HAP-1 (cell line): ENCODE results near the gene ALDH8A1.
"Not testable (repeated sequence)": the region's sequence is repeated elsewhere in the genome, so short reads cannot be mapped to it uniquely, and the experiment has no call there.

Experiments
- DNase-seq, 2 experiments: peaks; one replicate each; pipeline ENCODE4 v3.0.0-alpha.2; 2016 to 2020; ENCODE audit warnings: low spot score in 2 of 2
- H3K27me3 ChIP-seq: fragments of 250-450 bp; sonication (Bioruptor Pico); 2 replicates; pipeline ENCODE4 v1.5.1; 2020; ENCODE audit warnings: low read depth, mild to moderate bottlenecking, moderate library complexity
- H3K36me3 ChIP-seq: fragments of 250-450 bp; sonication (Bioruptor Pico); replicated peaks from 2 replicates; pipeline ENCODE4 v1.5.1; 2020; ENCODE audit warnings: mild to moderate bottlenecking
- H3K4me1 ChIP-seq: fragments of 250-450 bp; sonication (Bioruptor Pico); 2 replicates; pipeline ENCODE4 v1.5.1; 2020; ENCODE audit warnings: mild to moderate bottlenecking
- H3K4me3 ChIP-seq: fragments of 250-450 bp; sonication (Bioruptor Pico); 2 replicates; pipeline ENCODE4 v1.5.1; 2020; ENCODE audit warnings: mild to moderate bottlenecking, moderate library complexity
- H3K9me3 ChIP-seq: fragments of 250-450 bp; sonication (Bioruptor Pico); 2 replicates; pipeline ENCODE4 v1.5.1; 2020; ENCODE audit warnings: mild to moderate bottlenecking, moderate library complexity
- in situ Hi-C: fragments of 300-500 bp; cut with MboI; formaldehyde crosslinking; loops from 3 replicates; pipeline ENCODE4 v1.14.3; 2020; ENCODE audit warnings: low sequenced_read_pairs, inconsistent platforms, mixed read lengths

ALDH8A1 gene

DNA sequence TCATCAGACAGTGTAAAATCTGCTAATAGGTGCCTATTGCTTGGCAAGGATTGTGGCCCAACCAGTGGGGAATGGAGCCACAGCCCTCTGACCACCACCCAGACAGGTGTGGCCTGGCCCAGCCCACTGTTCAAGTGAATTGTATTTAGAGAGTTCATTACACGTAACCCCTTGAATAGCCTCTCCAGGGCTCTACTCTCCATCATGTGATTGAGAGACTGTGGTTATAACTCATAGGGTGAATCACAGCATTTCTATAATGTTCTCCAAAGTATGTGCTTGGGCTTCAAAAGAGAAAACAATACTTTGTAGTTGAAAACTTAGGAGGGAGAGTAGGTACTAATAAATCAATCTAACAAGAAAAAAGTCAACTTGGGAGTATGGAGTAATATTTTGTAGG, 38.4 kb downstream of the ALDH8A1 start:
- Histone ChIP-seq H3K36me3 (no peaks in the 10 kb centered on the region), H3K4me1 (no peaks in the 10 kb centered on the region; the same call in 1 of the 2 replicates), H3K9me3 (no peaks in the 10 kb centered on the region), H3K27me3 (no peaks in the 10 kb centered on the region), H3K4me3 (no peak overlapping the region)
- no peak for DNase-seq
- in situ Hi-C loops: no loop called here

DNA sequence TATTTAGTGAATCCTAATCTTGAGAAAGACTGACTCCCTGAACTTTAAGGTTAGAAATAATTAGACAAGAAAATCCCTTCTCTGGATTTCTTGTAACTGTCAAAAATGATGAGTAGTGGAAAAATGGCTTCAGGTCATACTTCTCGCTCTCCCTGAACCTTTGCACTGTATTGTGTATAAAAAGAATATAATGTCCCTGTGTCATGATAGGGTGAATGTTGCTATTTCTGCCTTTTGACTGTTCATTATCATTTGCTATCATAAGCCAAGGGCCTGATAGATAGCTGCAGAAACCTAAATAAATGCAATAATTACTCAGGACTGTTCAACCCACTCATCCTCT, 39.3 kb downstream of the ALDH8A1 start:
- Histone ChIP-seq H3K27me3 (no peaks in the 10 kb centered on the region), H3K4me3 (no peak overlapping the region), H3K9me3 (no peaks in the 10 kb centered on the region), H3K36me3 (no peaks in the 10 kb centered on the region), H3K4me1 (no peaks in the 10 kb centered on the region; the same call in 1 of the 2 replicates)
- no peak for DNase-seq
- in situ Hi-C loops: no loop called here

DNA sequence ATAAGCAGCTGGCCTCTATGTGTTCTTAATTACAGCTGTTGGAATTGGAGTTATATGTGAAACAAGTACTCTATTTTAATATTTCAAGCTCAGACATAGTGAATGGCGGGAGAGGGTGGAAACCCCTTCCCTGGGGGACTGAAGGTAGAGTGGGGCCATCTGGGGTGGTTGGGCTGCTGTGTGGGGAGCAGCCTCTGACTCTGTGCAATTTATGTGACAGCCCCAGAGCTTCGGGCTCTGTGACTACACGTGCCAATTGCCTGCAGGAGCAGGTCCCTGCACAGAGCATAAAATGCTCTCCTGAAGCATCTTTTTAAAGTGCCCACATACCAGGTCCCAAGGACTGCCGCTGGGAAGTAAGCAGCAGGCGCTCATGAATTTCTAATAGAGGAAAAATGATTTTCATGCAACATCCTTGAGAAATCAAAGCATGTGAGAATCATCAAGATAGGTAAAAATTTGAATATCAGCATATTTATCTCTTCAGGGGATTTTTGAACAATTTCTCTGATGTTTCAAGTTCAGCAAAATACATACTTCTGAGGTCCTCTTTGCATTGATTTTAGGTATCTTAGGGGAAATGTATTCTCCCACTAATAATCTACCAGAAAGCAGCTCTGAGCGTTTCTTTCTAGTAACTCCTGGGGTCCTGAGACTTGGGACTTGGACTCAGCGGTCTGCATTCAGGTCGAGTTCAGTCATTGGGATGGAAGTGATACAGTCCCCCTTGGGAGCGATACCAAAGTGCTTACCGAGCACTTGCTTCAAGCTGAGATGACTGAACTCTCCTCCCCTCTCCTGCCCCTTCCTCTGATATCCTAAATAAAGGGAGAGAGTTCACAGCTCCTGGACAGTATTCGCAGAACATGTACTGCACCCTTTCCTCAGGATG, 40.0 kb downstream of the ALDH8A1 start:
- H3K27me3 ChIP-seq: no peaks in the 10 kb centered on the region
- in situ Hi-C loops: no loop called here
- H3K36me3 ChIP-seq: no peaks in the 10 kb centered on the region
- H3K4me3 ChIP-seq: no peak overlapping the region
- no peaks in the 10 kb centered on the region; the same call in 1 of the 2 replicates for H3K4me1 ChIP-seq
- no peaks in the 10 kb centered on the region for H3K9me3 ChIP-seq
- DNase-seq: no peak

DNA sequence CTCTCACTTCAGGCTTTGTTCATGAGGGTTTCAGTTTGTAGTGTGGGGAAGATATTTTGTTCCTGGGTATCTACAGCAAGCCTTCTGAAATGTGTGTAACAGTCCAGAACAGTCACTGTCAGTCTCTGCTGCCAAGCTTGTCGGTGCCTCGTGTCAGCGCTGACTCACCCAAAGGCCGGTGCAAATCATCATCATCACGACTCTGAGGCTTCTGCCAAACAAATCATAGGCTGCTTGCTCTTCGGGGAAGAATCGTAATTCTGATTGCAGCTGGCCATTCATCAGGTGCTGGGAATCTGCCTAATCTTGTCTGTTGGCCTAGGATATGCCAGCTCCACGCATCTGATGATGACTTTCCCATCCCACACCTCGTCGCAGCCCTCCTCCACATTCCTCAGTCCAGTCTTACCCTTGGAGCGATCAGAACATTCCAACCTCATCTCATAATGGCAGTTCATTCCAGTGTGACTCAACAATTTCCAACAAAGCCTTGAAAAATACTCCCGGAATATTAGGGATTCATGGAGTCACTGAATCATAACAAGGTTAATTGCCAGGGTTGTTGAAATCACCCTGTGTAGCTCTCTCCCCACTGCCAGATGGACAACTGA, 40.9 kb downstream of the ALDH8A1 start:
- no peaks in the 10 kb centered on the region for H3K9me3 ChIP-seq
- no peak overlapping the region for H3K4me3 ChIP-seq
- H3K36me3 ChIP-seq: no peaks in the 10 kb centered on the region
- no peaks in the 10 kb centered on the region for H3K27me3 ChIP-seq
- no peak for DNase-seq
- no peaks in the 10 kb centered on the region; the same call in 1 of the 2 replicates for H3K4me1 ChIP-seq
- in situ Hi-C loops: no loop called here

DNA sequence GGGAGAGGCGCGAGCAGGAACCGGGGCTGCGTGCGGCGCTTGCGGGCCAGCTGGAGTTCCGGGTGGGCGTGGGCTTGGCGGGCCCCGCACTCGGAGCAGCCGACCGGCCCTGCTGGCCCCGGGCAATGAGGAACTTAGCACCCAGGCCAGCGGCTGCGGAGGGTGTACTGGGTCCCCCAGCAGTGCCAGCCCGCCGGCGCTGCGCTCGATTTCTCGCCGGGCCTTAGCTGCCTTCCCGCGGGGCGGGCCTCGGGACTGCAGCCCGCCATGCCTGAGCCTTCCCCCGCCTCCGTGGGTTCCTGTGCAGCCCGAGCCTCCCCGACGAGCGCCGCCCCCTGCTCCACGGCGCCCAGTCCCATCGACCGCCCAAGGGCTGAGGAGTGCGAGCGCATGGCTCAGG, 45.2 kb downstream of the ALDH8A1 start:
- H3K4me3 ChIP-seq, H3K36me3 ChIP-seq, DNase-seq, in situ Hi-C loops, H3K4me1 ChIP-seq, H3K9me3 ChIP-seq, H3K27me3 ChIP-seq: not testable (repeated sequence)

DNA sequence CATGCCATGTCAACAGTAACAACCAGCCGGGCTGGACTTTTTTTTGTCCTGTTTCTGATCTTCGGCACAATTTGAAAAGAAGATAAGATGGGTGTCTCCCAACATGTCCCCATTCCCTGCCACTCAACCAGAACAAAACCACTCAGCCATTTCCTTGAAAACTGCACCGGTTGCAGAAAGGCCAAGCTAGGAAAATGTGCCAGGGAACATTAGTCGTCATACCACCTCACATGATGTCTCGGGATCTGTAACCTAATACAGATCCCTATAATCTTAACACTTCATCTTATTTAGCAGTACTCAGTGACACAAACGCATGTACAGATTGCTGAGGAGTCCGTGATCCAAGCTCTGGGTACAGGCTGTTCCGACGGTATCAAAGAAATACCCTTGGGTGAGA, 46.5 kb downstream of the ALDH8A1 start:
- H3K4me1 ChIP-seq: no peaks in the 10 kb centered on the region; the same call in 1 of the 2 replicates
- no peak overlapping the region for H3K4me3 ChIP-seq
- no peaks in the 10 kb centered on the region for H3K9me3 ChIP-seq
- no peaks in the 10 kb centered on the region for H3K27me3 ChIP-seq
- in situ Hi-C loops: no loop called here
- DNase-seq: no peak
- no peaks in the 10 kb centered on the region for H3K36me3 ChIP-seq

DNA sequence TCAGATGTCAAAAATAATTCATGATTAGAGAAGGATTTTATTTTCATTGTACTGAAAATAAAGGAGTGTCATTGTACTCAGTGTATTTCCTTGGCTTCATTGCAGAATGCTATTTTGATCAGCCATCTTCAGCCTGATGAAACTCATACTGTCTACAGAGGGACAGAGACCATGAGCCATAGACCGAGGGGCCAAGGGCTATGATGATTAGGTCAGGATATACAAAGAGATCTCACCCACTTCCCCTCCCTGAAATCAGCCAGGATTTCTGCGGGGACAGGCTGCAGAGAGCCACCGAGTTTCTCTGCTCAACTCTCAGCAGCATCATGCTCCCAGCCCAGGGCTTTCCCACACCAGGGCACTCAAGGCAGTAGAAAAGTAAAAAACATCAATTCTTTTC, 47.0 kb downstream of the ALDH8A1 start:
- H3K4me3 ChIP-seq: no peak overlapping the region
- no peaks in the 10 kb centered on the region for H3K27me3 ChIP-seq
- H3K9me3 ChIP-seq: no peaks in the 10 kb centered on the region
- in situ Hi-C loops: no loop called here
- DNase-seq: no peak
- H3K36me3 ChIP-seq: no peaks in the 10 kb centered on the region
- H3K4me1 ChIP-seq: no peaks in the 10 kb centered on the region; the same call in 1 of the 2 replicates

DNA sequence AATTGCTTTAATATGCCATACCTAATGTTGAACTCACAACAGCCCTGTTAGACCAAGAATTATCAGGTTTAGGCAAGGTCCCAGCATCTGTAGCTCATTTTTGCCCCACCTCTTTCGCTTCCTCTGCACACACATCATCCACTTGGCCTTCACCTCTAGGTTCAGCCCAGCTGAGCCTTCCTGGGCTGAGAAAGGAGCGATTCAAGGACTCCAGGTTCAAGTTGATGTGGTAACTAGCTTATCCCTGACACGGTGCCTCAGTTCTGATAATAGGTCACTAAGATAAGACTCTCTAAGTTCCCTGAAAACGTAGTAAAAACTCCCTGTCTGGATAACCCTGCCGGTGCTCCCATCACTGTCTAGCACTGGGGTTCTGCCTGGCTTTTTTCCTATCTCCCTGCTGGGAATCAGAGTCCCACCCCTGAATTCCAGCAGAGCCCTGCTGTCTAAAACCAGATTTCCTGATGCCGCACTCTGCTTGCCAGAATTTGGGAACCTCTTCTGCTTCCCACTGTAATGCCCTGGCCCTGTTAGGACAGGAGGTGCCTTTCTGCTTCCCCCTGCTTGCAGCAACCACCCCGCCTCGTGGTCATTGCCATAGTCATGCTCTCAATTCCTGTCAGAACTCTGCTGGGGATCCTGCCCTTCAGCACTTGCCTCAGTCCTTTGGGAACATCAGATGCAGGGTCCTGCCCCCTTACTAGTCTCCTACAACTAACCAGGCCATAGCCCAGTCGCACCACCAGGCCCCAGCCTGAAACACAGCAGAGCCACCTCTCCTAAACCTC, 47.6 kb downstream of the ALDH8A1 start:
- no peaks in the 10 kb centered on the region for H3K9me3 ChIP-seq
- no peaks in the 10 kb centered on the region; the same call in 1 of the 2 replicates for H3K4me1 ChIP-seq
- H3K27me3 ChIP-seq: no peaks in the 10 kb centered on the region
- in situ Hi-C loops: no loop called here
- DNase-seq: no peak
- H3K36me3 ChIP-seq: no peaks in the 10 kb centered on the region
- no peak overlapping the region for H3K4me3 ChIP-seq

DNA sequence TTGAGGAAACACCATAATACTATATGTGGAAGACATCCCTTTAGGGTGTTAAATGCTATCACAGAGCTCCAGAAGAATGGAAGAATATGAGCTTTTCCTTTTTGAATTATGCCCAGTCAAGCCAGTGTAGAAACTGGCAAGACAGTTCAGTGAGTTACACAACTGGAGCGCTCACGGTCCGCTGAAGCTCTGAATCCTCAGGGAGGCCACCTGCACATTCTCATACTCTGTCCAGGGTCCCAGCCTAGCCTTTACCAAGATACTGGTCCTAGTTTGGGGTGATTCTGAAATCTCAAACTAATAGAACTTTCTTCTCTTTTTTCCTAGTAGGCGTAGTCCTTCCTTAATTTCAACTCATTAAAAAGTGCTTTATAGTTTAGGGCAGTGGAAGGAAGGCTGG, 51.3 kb downstream of the ALDH8A1 start:
- DNase-seq: no peak
- Histone ChIP-seq H3K4me1 (no peaks in the 10 kb centered on the region), H3K27me3 (no peaks in the 10 kb centered on the region), H3K9me3 (no peaks in the 10 kb centered on the region), H3K36me3 (no peaks in the 10 kb centered on the region), H3K4me3 (no peak overlapping the region)
- in situ Hi-C loops: loop anchor here (25.0 kb wide), 1 partner anchor 736 kb away; no protein-coding TSS in a partner anchor

DNA sequence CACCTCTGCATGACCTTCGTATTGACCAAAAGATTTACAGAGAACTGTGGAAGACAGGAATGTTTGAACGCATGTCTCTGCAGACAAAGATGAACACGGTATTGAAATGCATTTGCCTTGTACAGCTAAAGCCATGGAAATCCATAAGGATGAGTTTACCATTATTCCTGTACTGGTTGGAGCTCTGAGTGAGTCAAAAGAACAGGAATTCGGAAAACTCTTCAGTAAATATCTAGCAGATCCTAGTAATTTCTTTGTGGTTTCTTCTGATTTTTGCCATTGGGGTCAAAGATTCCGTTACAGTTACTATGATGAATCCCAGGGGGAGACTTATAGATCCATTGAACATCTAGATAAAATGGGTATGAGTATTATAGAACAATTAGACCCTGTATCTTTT, 51.7 kb downstream of the ALDH8A1 start:
- H3K27me3 ChIP-seq, H3K4me1 ChIP-seq, DNase-seq, H3K4me3 ChIP-seq, H3K9me3 ChIP-seq, H3K36me3 ChIP-seq: not testable (repeated sequence)
- in situ Hi-C loops: loop anchor here (25.0 kb wide), 1 partner anchor 736 kb away; no protein-coding TSS in a partner anchor

DNA sequence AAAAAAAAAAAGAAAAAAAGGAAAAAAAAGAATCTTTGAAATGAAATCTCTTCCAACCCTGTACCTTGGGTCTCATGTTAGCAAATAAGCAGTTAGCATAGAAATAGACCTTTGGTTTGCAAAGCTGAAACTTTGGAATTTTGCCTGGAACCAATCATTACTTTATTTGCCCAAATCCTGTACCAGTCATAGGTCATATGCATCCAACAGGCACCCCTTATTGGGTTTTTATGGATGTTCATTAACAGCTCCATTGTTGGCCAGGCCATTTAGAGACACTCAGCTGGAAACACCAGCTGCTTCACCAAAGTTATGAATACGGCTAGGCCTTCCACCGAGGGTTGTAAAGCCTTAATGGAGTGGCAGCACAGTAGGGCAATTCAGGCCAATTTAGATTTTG, 53.0 kb downstream of the ALDH8A1 start:
- in situ Hi-C loops: loop anchor here (25.0 kb wide), 1 partner anchor 735 kb away; no protein-coding TSS in a partner anchor
- H3K4me3 ChIP-seq: no peak overlapping the region
- H3K4me1 ChIP-seq: no peaks in the 10 kb centered on the region
- DNase-seq: no peak
- no peaks in the 10 kb centered on the region for H3K36me3 ChIP-seq
- H3K27me3 ChIP-seq: no peaks in the 10 kb centered on the region
- H3K9me3 ChIP-seq: 0 out of 2 replicates have a peak, but pooled peaks cover 2% of the 10 kb centered on the region

DNA sequence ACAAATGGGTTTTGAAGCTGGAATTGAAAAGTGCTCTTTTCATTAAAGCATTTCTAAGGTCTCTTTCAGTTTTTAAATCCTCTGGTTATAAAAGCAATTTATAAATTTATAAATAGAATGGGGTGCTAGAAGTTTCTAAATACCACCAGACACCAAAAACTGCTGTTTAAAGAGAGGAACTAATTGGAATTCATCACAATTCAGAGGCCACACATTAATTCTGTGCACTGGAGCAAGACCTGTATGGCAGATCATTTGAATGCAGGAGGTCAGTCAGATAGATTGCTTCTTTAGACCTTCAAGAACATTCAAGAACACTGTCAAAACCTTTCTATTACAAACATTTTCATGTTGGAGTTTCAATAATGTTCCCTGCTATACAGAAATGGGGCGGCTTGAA, 55.1 kb downstream of the ALDH8A1 start:
- Histone ChIP-seq H3K4me1 (no peaks in the 10 kb centered on the region), H3K27me3 (no peaks in the 10 kb centered on the region), H3K36me3 (no peaks in the 10 kb centered on the region), H3K9me3 (0 out of 2 replicates have a peak, but pooled peaks cover 2% of the 10 kb centered on the region), H3K4me3 (no peak overlapping the region)
- no peak for DNase-seq
- in situ Hi-C loops: loop anchor here (25.0 kb wide), 1 partner anchor 732 kb away; no protein-coding TSS in a partner anchor

DNA sequence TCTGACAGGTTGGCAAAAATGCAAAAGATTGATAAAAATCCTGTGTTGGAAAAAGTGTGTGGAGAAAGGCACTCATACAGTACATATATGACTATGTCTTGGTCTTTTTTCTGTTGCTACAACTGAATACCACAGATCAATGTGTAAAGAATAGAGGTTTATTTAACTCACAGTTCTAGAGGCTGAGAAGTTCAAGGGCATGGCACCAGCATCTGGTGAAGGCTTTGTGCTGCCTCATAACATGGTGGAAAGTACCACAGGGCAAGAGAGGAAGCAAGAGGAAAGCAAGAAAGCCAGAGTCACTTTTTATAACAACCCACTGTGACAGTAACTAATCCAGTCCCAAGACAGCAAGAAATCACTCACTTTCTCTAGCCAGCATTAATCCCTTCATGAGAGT, 57.5 kb downstream of the ALDH8A1 start:
- Histone ChIP-seq H3K4me1 (no peaks in the 10 kb centered on the region), H3K27me3 (no peaks in the 10 kb centered on the region), H3K9me3 (0 out of 2 replicates have a peak, but pooled peaks cover 2% of the 10 kb centered on the region), H3K4me3 (no peak overlapping the region), H3K36me3 (no peaks in the 10 kb centered on the region)
- DNase-seq: no peak
- in situ Hi-C loops: loop anchor here (25.0 kb wide), 1 partner anchor 730 kb away; no protein-coding TSS in a partner anchor
